GM23248 (cell line): ENCODE results near the gene CDK2.

Experiments
- EZH2 ChIP-seq: fragments of 200-600 bp; sonication (generic); IDR thresholded peaks from 2 replicates; pipeline ENCODE4 v1.6.1; 2018; ENCODE audit warnings: antibody characterized with exemption, mild to moderate bottlenecking; ENCODE audit not compliant: insufficient read depth, poor library complexity, severe bottlenecking
- EZH2phosphoT487 ChIP-seq: fragments of 200-600 bp; sonication (generic); IDR thresholded peaks from 2 replicates; pipeline ENCODE4 v1.6.1; 2018; ENCODE audit warnings: antibody characterized with exemption, moderate library complexity, mild to moderate bottlenecking, low read depth; ENCODE audit not compliant: insufficient read depth

- TF ChIP-seq EZH2 = no peak
- no peak for TF ChIP-seq EZH2phosphoT487
Measured at GRCh38 chr12:56004211-56004610, 37.6 kb downstream of the CDK2 start.
